T-helper 2 cell treated with Interferon-gamma antibody and Interleukin-4, amounts not matched to agents 5 μg/mL and 100 μg/mL, for 36 hours (primary cell): ENCODE results near the gene GMEB2.
"Not testable (repeated sequence)": the region's sequence is repeated elsewhere in the genome, so short reads cannot be mapped to it uniquely, and the experiment has no call there.

ENCODE experiments used
- DNase-seq: peaks from one replicate; pipeline ENCODE4 v3.0.0; 2021; ENCODE audit warnings: low spot score
- H3K27ac Mint-ChIP-seq: one replicate; pipeline ENCODE4 v1.8.0; 2021; ENCODE audit warnings: mild to moderate bottlenecking, mixed read lengths
- H3K27me3 Mint-ChIP-seq: one replicate; pipeline ENCODE4 v1.8.0; 2021; ENCODE audit warnings: low read depth, mixed read lengths
- H3K36me3 Mint-ChIP-seq: one replicate; pipeline ENCODE4 v1.8.0; 2021; ENCODE audit warnings: low read depth, mixed read lengths
- H3K4me1 Mint-ChIP-seq: one replicate; pipeline ENCODE4 v1.8.0; 2021; ENCODE audit warnings: low read depth, mixed read lengths
- H3K4me3 Mint-ChIP-seq: one replicate; pipeline ENCODE4 v1.8.0; 2022; ENCODE audit warnings: mild to moderate bottlenecking, moderate library complexity, mixed read lengths
- H3K9me3 Mint-ChIP-seq: one replicate; pipeline ENCODE4 v1.8.0; 2021; ENCODE audit warnings: mixed read lengths

The GMEB2 gene, protein sequence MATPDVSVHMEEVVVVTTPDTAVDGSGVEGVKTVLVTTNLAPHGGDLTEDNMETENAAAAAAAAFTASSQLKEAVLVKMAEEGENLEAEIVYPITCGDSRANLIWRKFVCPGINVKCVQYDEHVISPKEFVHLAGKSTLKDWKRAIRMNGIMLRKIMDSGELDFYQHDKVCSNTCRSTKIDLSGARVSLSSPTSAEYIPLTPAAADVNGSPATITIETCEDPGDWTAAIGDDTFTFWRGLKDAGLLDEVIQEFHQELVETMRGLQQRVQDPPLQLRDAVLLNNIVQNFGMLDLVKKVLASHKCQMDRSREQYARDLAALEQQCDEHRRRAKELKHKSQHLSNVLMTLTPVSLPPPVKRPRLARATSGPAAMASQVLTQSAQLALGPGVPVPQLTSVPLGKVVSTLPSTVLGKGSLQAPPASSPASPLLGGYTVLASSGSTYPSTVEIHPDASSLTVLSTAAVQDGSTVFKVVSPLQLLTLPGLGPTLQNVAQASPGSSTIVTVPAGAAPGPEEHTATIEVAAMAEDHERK

DNA sequence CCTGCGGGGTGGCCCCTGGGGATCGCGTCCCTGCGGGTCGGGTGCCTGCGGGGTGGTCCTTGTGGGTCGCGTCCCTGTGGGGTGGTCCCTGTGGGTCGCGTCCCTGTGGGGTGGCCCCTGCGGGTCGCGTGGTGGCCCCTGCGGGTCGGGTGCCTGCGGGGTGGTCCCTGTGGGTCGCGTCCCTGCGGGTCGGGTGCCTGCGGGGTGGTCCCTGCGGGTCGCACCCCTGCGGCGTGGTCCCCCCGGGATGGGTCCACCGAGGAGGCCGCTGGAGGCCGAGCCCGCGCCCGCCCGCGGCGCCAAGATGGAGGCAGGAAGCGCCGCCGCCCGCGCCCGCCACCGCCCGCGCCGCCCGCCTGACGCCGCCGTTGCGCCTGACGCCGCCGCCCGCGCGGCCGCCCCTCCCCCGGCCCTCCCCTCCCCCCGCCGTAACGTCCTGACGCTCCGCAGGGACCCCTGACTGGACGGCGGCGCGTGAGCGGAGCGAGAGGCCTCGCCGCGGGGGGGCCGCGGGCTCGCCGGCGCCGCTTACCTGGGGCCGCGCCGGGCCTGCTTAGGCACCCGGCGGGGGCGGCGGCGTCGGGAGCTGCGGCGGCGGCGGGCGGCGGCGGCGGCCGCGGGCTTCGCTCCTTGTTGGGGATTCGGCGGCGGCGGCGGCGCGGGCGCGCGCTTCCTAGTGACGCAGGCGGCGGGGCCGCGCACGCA, at the start of gene GMEB2:
Gene GMEB2, minus strand, starts transcription at position 678 of the 705 bp plus-strand sequence. CDS start 7,704 bp downstream, outside the sequence.
- no peaks in the 10 kb centered on the region for H3K27me3 Mint-ChIP-seq
- H3K27ac Mint-ChIP-seq: peak within 1 kb of the TSS; percentile 97
- H3K4me1 Mint-ChIP-seq: peaks cover 18% of the 10 kb centered on the region
- peaks cover 18% of the 10 kb centered on the region for H3K36me3 Mint-ChIP-seq
- H3K4me3 Mint-ChIP-seq: peak within 1 kb of the TSS; percentile 98
- DNase-seq: peak; percentile 75
- H3K9me3 Mint-ChIP-seq: no peaks in the 10 kb centered on the region

DNA sequence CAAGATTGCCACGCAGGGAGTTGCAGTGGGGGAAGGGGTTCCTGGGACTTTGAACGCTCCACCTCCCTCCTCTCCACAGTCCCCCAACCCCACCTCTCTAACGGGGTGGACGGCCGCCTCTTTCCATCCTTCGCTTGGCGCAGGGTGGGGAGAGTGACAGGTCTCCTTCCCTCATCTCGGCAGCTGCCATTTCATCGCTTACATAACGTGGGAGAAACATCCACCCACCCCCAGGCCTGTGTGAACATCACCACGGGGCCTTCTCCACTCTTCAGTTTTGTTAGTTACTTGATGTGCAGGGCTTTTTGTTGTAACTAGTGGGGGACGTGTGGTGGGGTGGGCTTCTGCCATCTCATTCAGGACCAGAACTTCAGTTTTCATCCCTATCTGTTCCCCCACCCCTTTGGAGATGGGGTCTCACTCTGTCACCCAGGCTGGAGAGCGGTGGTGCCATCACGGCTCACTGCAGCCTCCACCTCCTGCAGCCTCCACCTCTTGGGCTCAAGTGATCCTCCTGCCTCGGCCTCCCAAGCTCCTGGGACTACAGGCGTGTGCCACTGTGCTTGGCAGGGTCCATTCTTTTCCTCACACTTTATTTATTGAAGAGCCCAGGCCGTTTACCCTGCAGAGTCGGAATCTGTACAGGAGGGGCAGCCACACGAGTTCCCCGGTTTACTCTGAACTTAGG, 48.9 kb upstream of the GMEB2 start:
- H3K9me3 Mint-ChIP-seq: no peaks in the 10 kb centered on the region
- H3K36me3 Mint-ChIP-seq: peaks cover 11% of the 10 kb centered on the region
- H3K4me1 Mint-ChIP-seq: no peaks in the 10 kb centered on the region
- no peaks in the 10 kb centered on the region for H3K27me3 Mint-ChIP-seq
- no peak overlapping the region for H3K4me3 Mint-ChIP-seq
- H3K27ac Mint-ChIP-seq: no peak overlapping the region
- DNase-seq: no peak

DNA sequence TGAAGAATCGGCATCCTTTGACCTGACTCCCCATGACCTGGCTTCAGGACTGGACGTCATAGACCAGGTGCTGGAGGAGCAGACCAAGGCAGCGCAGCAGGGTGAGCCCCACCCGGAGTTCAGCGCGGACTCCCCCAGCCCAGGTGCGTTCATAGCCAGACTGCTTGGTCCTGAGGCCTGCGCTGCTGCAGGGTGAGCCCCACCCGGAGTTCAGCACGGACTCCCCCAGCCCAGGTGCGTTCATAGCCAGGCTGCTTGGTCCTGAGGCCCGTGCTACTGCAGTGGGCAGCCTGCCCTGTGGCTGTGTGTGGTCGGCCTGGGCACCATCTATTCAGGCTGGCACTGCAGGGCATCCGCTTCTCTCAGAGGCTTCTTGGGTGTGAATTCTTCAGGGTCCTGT, 47.0 kb upstream of the GMEB2 start:
- no peak for DNase-seq
- Mint-ChIP-seq H3K4me3 (no peak overlapping the region), H3K4me1 (no peaks in the 10 kb centered on the region), H3K27me3 (no peaks in the 10 kb centered on the region), H3K36me3 (peaks cover 16% of the 10 kb centered on the region), H3K9me3 (no peaks in the 10 kb centered on the region), H3K27ac (no peak overlapping the region)

DNA sequence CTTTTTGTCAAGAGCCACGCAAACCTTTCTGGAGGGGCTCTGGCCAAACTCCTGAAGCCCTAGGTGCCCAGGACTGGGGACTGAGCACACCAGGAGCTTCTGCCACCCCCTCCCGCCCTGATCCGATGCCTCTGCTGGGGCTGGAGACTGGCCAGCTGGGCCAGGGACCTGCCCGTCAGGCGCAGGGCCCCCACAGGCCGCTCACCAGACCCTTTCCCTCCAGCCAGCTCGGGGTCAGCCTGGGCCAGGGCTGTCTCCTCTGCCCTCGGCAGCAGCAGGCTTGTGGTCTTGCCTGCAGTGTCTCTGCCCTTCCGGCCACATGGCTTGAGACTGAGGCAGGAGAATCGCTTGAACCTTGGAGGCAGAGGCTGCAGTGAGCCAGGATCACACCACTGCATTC, 45.8 kb upstream of the GMEB2 start:
- Mint-ChIP-seq H3K9me3 (no peaks in the 10 kb centered on the region), H3K36me3 (peaks cover 21% of the 10 kb centered on the region), H3K27ac (no peak overlapping the region), H3K4me1 (no peaks in the 10 kb centered on the region), H3K4me3 (no peak overlapping the region), H3K27me3 (no peaks in the 10 kb centered on the region)
- DNase-seq: no peak

DNA sequence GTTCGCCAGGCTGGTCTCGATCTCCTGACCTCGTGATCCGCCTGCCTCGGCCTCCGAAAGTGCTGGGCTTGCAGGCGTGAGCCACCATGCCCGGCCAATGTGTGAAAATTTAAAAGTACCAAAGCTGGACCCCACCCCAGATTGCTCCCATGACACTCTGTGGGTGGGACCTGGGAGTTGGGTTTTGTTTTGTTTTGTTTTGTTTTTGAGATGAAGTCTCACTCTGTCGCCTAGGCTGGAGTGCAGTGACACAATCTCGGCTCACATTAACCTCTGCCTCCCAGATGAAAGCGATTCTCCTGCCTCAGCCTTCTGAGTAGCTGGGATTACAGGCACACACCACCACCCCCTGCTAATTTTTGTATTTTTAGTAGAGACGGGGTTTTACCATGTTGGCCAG, 44.8 kb upstream of the GMEB2 start:
- H3K27ac Mint-ChIP-seq, H3K4me3 Mint-ChIP-seq, DNase-seq, H3K4me1 Mint-ChIP-seq, H3K27me3 Mint-ChIP-seq, H3K9me3 Mint-ChIP-seq: not testable (repeated sequence)
- peaks cover 27% of the 10 kb centered on the region for H3K36me3 Mint-ChIP-seq

DNA sequence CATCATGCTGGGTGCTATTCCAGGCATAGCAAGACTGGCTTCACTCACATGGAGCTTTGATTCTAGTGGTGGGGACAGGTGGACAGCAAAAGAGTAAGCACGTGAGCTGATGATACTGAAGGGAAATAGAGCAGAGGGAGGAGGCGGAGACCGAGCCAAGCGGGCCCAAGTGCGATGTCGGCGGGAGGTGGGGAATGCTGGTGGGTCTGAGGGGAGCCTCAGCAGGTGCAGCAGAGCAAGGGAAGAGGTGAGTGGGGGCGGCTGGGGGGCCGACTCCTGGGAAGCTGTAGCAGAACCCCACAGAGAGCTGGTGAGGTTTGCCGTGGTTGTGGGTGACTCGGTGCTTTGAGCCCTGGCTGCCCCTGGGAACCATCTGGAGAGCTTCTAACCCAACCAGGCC, 41.5 kb upstream of the GMEB2 start:
- H3K4me3 Mint-ChIP-seq: no peak overlapping the region
- H3K27ac Mint-ChIP-seq: no peak overlapping the region
- peaks cover 18% of the 10 kb centered on the region for H3K36me3 Mint-ChIP-seq
- no peak for DNase-seq
- no peaks in the 10 kb centered on the region for H3K27me3 Mint-ChIP-seq
- no peaks in the 10 kb centered on the region for H3K4me1 Mint-ChIP-seq
- no peaks in the 10 kb centered on the region for H3K9me3 Mint-ChIP-seq

DNA sequence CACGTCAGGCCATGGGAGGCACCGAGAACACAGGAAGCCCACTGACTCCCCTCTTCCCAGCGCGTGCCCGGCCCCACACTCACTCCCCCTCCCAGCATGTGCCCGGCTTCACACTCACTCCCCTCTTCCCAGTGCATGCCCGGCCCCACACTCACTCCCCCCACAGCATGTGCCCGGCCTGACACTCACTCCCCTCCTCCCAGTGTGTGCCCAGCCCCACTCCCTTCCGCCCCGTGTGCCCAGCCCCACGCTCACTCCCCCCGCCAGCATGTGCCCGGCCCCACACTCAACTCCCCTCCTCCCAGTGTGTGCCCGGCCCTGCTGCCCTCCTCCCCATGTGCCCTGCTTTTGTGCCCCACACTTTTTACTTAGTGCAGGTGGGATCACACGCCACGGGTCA, 41.0 kb upstream of the GMEB2 start:
- Mint-ChIP-seq H3K4me3 (no peak overlapping the region), H3K36me3 (peaks cover 18% of the 10 kb centered on the region), H3K27ac (no peak overlapping the region), H3K27me3 (no peaks in the 10 kb centered on the region), H3K9me3 (no peaks in the 10 kb centered on the region), H3K4me1 (no peaks in the 10 kb centered on the region)
- no peak for DNase-seq

DNA sequence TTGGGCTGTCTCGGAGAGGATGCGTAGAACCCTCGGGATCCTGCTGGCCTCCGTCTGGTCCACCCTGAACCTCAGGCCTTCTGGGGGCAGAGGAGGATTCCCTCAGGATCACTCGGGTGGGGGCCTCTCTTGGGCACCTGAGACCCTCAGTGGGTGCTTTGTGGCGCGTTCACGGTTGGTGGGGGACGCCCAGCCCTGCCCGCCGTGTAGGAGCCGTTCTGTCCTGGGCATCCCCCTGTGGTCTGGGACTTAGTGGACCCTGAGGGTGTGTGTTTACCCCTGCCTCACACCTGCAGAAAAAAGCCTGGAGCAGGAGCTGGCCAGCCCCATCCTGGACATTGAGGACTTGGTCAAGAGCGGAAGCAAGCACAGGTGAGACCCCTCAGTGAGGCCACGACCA, 38.8 kb upstream of the GMEB2 start:
- DNase-seq: no peak
- H3K27ac Mint-ChIP-seq: no peak overlapping the region
- H3K9me3 Mint-ChIP-seq: no peaks in the 10 kb centered on the region
- H3K27me3 Mint-ChIP-seq: no peaks in the 10 kb centered on the region
- H3K36me3 Mint-ChIP-seq: peaks cover 24% of the 10 kb centered on the region
- H3K4me3 Mint-ChIP-seq: no peak overlapping the region
- H3K4me1 Mint-ChIP-seq: no peaks in the 10 kb centered on the region

DNA sequence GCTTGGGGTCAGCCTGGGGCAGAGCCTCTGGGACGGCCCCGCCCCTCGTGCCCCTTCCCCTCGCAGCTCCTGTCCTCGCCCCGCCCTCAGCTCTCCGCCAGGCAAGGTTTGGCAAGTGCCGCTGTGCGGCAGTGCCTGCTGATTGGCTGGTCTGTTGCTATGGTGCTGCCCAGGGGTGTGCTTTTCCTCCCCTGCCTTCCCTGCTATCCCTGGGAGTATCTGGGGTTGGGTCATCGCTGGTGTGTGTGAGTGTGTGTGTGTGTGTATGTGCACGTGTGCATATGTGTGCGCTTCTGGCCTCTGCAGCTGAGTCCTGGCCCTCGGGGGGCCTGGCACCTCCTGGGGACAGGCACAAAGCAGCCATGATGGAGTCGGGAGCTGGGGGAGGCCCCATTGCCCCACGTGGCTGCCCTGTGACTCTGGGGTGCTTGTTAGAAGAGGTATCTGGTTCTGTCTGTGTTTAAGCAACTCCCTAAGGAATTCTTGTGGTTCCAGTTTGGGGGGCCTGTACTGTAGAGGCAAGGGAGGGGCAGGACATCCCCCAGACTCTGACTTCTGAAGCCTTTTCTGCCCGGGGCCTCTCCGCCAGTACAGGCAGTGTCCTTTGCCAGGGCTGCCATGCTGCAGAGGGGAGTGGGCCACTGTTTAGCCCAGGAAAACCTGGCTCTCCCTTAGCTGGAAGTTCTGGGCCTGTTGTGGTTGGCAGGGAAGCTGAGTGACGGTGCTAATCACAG, 38.1 kb upstream of the GMEB2 start:
- Mint-ChIP-seq H3K27me3 (no peaks in the 10 kb centered on the region), H3K27ac (no peak overlapping the region), H3K36me3 (peaks cover 22% of the 10 kb centered on the region), H3K4me3 (no peak overlapping the region), H3K9me3 (no peaks in the 10 kb centered on the region), H3K4me1 (peaks cover under 1% of the 10 kb centered on the region)
- DNase-seq: no peak

DNA sequence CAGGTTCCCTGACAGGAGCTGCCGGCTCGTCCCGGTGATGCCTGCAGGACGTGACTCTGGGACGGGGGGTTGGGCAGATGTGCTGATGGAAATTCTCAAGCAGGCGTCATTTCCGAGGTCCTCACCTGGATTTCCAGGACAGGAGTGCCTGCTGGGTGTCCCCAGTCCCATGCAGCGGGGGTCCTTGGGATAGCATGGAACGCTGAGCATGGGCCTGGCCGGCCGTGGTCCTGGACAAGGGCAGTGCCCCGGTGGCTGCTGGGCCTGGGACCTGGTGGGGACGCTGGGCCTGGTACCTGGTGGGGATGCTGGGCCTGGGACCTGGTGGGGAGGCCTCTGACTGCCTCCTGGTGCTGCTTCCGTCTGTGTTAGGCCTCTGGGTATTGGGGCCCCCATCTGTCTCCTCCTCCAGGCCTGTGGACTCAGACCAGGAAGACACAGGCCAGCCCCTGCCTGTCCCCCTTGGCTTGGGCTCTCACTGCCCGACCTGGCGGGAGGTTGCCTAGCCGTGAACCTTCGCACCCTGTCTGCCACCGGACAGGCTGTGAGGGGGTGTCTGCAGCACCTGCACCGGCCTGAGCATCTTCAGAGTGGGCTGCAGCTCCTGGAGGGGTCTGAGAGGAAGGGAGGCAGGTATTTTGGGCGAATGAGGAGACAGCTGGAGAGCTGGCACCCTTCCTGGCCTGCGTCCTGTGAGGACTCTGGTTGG, 37.4 kb upstream of the GMEB2 start:
- Mint-ChIP-seq H3K27ac (no peak overlapping the region), H3K36me3 (peaks cover 22% of the 10 kb centered on the region), H3K9me3 (no peaks in the 10 kb centered on the region), H3K4me3 (no peak overlapping the region), H3K4me1 (peaks cover 5% of the 10 kb centered on the region), H3K27me3 (no peaks in the 10 kb centered on the region)
- no peak for DNase-seq

DNA sequence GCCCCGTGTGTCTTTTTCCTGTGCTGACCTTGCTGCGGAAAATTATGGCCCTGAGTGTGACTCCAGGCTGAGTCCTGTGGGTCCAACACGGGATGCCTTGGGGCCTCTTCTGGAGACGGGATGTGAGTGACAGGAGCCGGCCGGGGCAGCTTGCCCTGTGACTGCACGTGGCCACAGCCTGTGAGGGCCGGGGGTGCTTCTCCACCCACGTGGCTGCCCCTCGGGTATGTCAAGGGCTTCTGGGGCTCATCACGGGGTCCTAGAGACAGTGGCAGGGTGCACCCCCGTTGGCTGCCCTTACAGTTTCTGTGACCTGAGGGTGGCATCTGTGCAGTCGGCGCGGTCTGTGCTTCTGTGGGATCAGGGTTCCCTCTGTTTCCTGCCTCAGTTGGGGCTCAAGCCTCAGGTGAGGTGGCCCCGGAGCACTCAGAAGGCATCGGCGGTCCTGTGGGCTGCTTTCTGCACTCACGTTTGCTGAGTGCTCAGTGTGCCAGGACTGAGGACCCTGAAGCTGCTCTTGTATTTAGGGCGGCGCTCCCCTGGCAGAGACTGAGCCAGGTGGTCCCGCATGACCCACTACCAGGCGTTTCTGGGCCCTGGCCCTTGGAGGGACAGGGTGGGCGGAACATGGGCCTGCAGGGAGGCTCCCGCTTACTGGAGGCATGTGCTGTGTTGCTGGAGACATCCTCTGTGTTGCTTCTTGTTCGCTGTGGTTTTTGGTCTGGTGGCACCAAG, 36.6 kb upstream of the GMEB2 start:
- no peak for DNase-seq
- Mint-ChIP-seq H3K27ac (no peak overlapping the region), H3K36me3 (peaks cover 17% of the 10 kb centered on the region), H3K27me3 (no peaks in the 10 kb centered on the region), H3K4me1 (peaks cover 9% of the 10 kb centered on the region), H3K4me3 (no peak overlapping the region), H3K9me3 (no peaks in the 10 kb centered on the region)

DNA sequence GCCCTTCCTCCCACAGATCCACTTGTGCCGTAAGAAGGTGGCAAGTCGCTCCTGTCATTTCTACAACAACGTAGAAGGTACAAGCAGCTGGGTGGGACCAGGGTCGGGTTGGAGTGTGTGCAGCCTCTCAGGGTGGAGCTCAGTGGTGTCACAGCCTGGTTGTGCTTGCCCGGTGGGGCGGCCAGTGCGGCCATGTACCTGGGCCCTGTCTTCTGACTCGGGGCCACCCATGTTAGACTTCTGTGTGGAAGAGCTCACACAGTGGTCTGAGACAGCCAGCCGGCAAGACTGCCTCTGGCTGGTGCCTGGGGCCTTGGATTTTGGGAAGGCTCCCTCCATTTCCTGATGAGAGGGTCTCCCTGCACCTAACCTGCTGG, 35.9 kb upstream of the GMEB2 start:
- Mint-ChIP-seq H3K27me3 (no peaks in the 10 kb centered on the region), H3K4me3 (no peak overlapping the region), H3K36me3 (peaks cover 15% of the 10 kb centered on the region), H3K9me3 (no peaks in the 10 kb centered on the region), H3K4me1 (peaks cover 11% of the 10 kb centered on the region), H3K27ac (no peak overlapping the region)
- DNase-seq: no peak
